ENCODE measurements around the gene EPHB1. TPM values are rescaled to one million over a fixed set of nuclear protein-coding genes. Genes with fewer than 3 reads are reported as not detected.

EPHB1 gene
- total RNA-seq, 4 donors from 2014 or later, result 11.1 to 14.2 (median 13.0) TPM

DNA sequence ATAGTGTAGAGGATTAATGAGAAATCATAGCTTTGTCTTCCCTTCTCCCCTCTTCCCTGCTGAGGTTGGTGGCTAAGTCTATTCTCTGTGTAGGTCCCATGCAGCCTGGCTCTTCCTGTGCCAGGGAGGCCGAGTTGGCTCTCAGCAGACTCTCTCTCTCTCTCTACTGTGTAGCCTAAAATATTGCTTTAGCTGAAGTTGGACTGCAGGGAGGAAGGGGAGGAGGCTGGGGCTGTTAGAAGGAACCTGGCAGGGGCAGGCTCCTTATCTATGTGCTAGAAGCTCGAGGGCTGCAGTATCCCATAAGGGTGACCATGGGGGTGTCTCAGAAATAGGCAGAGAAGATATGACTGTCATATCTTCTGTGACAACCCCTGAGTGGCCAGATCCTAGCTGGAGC is 160.8 kb downstream of the EPHB1 start:
- TF ChIP-seq POLR2A (IDR thresholded peaks at IDR 0.05), result no peak
- TF ChIP-seq, protein P1, sequence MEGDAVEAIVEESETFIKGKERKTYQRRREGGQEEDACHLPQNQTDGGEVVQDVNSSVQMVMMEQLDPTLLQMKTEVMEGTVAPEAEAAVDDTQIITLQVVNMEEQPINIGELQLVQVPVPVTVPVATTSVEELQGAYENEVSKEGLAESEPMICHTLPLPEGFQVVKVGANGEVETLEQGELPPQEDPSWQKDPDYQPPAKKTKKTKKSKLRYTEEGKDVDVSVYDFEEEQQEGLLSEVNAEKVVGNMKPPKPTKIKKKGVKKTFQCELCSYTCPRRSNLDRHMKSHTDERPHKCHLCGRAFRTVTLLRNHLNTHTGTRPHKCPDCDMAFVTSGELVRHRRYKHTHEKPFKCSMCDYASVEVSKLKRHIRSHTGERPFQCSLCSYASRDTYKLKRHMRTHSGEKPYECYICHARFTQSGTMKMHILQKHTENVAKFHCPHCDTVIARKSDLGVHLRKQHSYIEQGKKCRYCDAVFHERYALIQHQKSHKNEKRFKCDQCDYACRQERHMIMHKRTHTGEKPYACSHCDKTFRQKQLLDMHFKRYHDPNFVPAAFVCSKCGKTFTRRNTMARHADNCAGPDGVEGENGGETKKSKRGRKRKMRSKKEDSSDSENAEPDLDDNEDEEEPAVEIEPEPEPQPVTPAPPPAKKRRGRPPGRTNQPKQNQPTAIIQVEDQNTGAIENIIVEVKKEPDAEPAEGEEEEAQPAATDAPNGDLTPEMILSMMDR (IDR thresholded peaks at IDR 0.05), result no peak
- no peak overlapping the region for H3K4me3 ChIP-seq (ENCODE audit: low read depth, poor library complexity, severe bottlenecking)
- DNase-seq (ENCODE audit: low spot score in 2 of 2), result no peak
- intact Hi-C loops (cut with DNase I; ENCODE audit: low total_unique reads), result no loop called here
- 82 to 87% methylated on average over 2 of the region's 2 CpGs for WGBS, 2 donors

DNA sequence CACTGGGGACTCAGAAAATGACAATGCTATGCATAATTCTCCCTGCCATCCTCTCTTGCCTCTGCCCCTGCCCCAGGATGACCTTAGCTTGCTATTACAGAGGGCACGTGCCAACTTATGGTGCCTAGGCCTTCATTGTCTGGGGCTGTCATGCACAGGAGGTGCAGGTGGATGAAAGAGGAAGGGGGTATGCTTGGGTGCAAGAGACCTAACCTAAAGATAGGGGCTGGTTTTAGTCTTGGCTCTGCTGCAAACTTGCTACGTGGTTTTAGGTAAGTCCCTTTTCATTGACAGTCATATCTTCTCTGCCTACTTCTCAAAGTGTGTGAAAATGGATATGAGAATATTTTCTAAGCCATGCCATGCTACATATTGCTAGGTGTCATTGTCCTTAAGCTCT is 161.3 kb downstream of the EPHB1 start:
- TF ChIP-seq, protein P1 (IDR thresholded peaks at IDR 0.05), result no peak
- no peak for TF ChIP-seq POLR2A (IDR thresholded peaks at IDR 0.05)
- WGBS, 2 donors, result 87 to 92% methylated on average over 2 of the region's 2 CpGs
- intact Hi-C loops (cut with DNase I; ENCODE audit: low total_unique reads), result no loop called here
- DNase-seq (ENCODE audit: low spot score in 2 of 2), result no peak
- H3K4me3 ChIP-seq (ENCODE audit: low read depth, poor library complexity, severe bottlenecking), result no peak overlapping the region

- intact Hi-C loops (cut with DNase I; ENCODE audit: low total_unique reads), result no loop called here
- 92 to 94% methylated on average over 1 of the region's 1 CpG for WGBS, 2 donors
- no peak for TF ChIP-seq POLR2A (IDR thresholded peaks at IDR 0.05)
These were observed 161.8 kb downstream of the EPHB1 start for GRCh38 chr3:134956844-134957243.

GRCh38 chr3:134959516-134959915 is 164.5 kb downstream of the EPHB1 start:
- no peak overlapping the region for H3K4me3 ChIP-seq (ENCODE audit: low read depth, poor library complexity, severe bottlenecking)
- intact Hi-C loops (cut with DNase I; ENCODE audit: low total_unique reads), result no loop called here
- no peak for TF ChIP-seq POLR2A (IDR thresholded peaks at IDR 0.05)
- TF ChIP-seq, protein P1 (IDR thresholded peaks at IDR 0.05), result no peak
- DNase-seq (ENCODE audit: low spot score in 2 of 2), result no peak

More at GRCh38 chr3:134956844-134957243, 161.8 kb downstream of the EPHB1 start:
- no peak for DNase-seq (ENCODE audit: low spot score in 2 of 2)
- no peak overlapping the region for H3K4me3 ChIP-seq (ENCODE audit: low read depth, poor library complexity, severe bottlenecking)

DNA sequence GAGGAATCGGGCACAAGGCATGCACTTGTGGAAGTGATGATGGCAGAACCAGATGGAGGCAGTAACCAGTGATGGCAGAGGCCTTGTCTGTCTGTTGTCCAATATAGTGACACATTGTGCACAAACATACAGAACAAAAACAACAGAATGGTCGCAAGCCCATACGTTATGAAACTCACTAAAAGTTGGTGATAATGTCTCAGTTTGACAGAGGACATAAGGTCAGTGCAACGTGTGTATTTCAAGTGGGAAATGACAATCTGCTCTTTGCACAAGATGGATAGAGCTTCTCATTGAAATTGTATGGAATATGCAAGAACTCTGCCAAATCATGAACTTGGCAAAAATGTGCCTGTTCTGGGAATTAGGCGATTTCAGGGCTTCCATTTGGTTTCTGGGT is 169.2 kb downstream of the EPHB1 start:
- 79% methylated on average over 5 of the region's 5 CpGs for WGBS, 2 donors
- DNase-seq (ENCODE audit: low spot score in 2 of 2), result no peak
- no peak overlapping the region for H3K4me3 ChIP-seq (ENCODE audit: low read depth, poor library complexity, severe bottlenecking)
- TF ChIP-seq, protein P1 (IDR thresholded peaks at IDR 0.05), result no peak
- no peak for TF ChIP-seq POLR2A (IDR thresholded peaks at IDR 0.05)
- intact Hi-C loops (cut with DNase I; ENCODE audit: low total_unique reads), result no loop called here

DNA sequence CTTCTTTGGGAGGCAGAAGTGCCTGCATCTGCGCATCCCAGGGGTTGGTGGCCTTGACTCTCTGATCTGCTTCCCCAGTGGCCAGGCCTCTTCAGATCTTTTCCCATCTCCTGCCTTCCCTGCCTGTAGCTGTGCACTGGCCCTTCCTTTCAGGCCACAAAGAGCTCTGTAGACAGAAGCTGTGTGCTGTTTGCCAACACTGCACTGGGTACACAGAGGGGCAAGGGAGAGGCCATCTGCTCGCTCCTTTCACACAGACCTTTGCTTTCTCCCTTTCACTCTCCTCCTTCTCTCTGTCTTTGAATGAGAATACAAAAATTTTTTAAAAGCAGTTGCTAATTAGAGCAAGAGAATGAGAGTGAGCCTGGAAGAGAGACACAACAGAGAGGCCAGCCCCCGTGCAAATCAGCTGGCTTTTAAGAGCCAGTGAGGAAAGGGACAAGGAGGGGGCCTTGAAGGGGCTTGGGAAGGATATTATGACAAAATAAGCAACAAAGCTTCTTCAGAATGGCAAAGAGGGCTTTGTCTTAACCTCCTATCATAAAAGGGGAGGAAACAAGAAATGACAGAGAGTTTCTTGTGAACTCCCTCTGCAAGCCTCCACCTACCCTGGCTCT is 170.9 kb downstream of the EPHB1 start:
- intact Hi-C loops (cut with DNase I; ENCODE audit: low total_unique reads), result no loop called here
- TF ChIP-seq POLR2A (IDR thresholded peaks at IDR 0.05), result no peak
- TF ChIP-seq, protein P1 (IDR thresholded peaks at IDR 0.05), result no peak
- no peak for DNase-seq (ENCODE audit: low spot score in 2 of 2)
- no peak overlapping the region for H3K4me3 ChIP-seq (ENCODE audit: low read depth, poor library complexity, severe bottlenecking)
- 77 to 82% methylated on average over 3 of the region's 3 CpGs for WGBS, 2 donors
